GM12892 (cell line): ENCODE results near the gene CRACR2A.

Experiments used
- POLR2A ChIP-seq: IDR thresholded peaks from 2 replicates; pipeline ENCODE4 v1.6.1; 2011; ENCODE audit warnings: low read depth, low read length, control low read depth
- POLR2AphosphoS5 ChIP-seq: IDR thresholded peaks from 2 replicates; pipeline ENCODE4 v1.6.1; 2011; ENCODE audit warnings: low read depth, low read length, control low read depth

DNA sequence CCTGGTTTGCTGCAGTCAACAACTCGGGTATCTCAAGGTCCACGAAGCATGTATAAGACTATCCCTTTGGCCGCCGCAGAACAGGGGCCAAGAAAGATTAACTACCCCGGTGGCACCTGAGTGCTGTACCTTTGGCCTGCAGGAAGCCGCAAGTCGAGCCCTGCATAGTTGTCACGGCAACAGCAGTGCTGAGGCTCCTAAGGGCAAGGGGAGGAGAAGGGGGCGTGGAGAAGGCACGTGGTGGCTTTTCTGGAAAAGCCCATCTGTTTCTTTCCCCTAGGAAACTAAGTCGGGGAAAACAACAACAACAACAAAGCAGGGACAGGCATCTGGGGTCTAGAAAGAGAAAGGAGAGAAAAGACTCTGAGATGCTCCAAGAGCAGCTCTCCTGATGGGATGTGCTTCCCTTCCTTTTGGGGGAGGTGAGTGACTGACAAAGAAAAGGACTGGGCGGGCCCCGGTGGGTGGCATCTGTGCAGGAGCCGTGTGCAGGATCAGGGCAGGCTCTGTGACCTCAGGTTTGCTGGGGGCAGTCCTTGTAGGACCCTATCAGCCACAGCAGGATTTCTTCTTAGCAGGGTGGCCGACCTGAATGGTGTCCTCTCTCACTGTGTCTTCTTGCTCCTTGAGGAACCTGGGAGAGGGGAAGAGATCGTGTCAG is 138.0 kb downstream of the CRACR2A start:
- TF ChIP-seq POLR2A (no peak), POLR2AphosphoS5 (no peak)
